ENCODE measurements around the gene MCCD1. TPM values are rescaled to one million over a fixed set of nuclear protein-coding genes. Genes with fewer than 3 reads are reported as not detected.
"Not testable (repeated sequence)": the region's sequence is repeated elsewhere in the genome, so short reads cannot be mapped to it uniquely, and the experiment has no call there.

Gene MCCD1
- total and polyA plus RNA-seq, 2 experiments from 2014 or later: not detected

GRCh38 chr6:31497531-31498476 is 31.0 kb upstream of the MCCD1 start, which contains the start of gene MICB:
Gene MICB, plus strand, starts transcription at chr6:31498145. Its CDS starts 49 bp downstream, at chr6:31498194.
- peaks cover 49% of the 10 kb centered on the region for H3K79me2 ChIP-seq (ENCODE audit: insufficient read depth)
- in situ Hi-C loops (cut with MboI): loop anchor here (10.0 kb wide), 1 partner anchor 97 kb away; the partner anchor contains the start of gene NCR3

GRCh38 chr6:31498748-31499147 is 30.0 kb upstream of the MCCD1 start:
- Histone ChIP-seq H3F3A (ENCODE audit: insufficient read depth) (peaks cover 24% of the 10 kb centered on the region), H3K9me3 (ENCODE audit: low read depth) (no peaks in the 10 kb centered on the region), H3K36me3 (ENCODE audit: low read depth) (no peaks in the 10 kb centered on the region), H3K79me2 (ENCODE audit: insufficient read depth) (peaks cover 52% of the 10 kb centered on the region), H3K4me1 (ENCODE audit: insufficient read depth) (peaks cover 9% of the 10 kb centered on the region), H3K4me2 (ENCODE audit: unreplicated experiment) (peak overlapping the region; percentile 32), H3K27ac (no peak overlapping the region), H3K9ac (no peak overlapping the region; the same call in 1 of the 2 replicates), H4K20me1 (ENCODE audit: insufficient read depth) (no peaks in the 10 kb centered on the region), H3K27me3 (replicated peaks; ENCODE audit: insufficient read depth) (no peaks in the 10 kb centered on the region), H3K4me3 (peak overlapping the region; percentile 91), H2AFZ (peak overlapping the region; percentile 39), H3K9me2 (ENCODE audit: insufficient read depth) (no peaks in the 10 kb centered on the region)
- peak; percentile 55 for DNase-seq
- TF ChIP-seq EZH2phosphoT487 (IDR thresholded peaks at IDR 0.05; ENCODE audit: insufficient read depth, low read depth) (no peak), EZH2 (IDR thresholded peaks at IDR 0.05; ENCODE audit: insufficient read depth, poor library complexity, severe bottlenecking) (no peak)
- 12 to 18% methylated on average over 20 to 21 of the region's 21 CpGs for WGBS, 2 experiments (ENCODE audit: low coverage in 1 of 2, low lambda C conversion rate in 2 of 2, missing lambda C conversion rate in 2 of 2)
- in situ Hi-C loops (cut with MboI): loop anchor here (10.0 kb wide), 1 partner anchor 96 kb away; the partner anchor contains the start of gene NCR3

More at GRCh38 chr6:31497531-31498476, 31.0 kb upstream of the MCCD1 start, which contains the start of gene MICB:
- H2AFZ ChIP-seq: peak within 1 kb of the TSS; percentile 83
- H3F3A ChIP-seq (ENCODE audit: insufficient read depth): peaks cover 24% of the 10 kb centered on the region
- H3K4me1 ChIP-seq (ENCODE audit: insufficient read depth): peaks cover 9% of the 10 kb centered on the region
- H3K27ac ChIP-seq: peak within 1 kb of the TSS; percentile 30
- H3K4me3 ChIP-seq: peak within 1 kb of the TSS; percentile 91
- no peaks in the 10 kb centered on the region for H4K20me1 ChIP-seq (ENCODE audit: insufficient read depth)
- WGBS, 2 experiments (ENCODE audit: low coverage in 1 of 2, low lambda C conversion rate in 2 of 2, missing lambda C conversion rate in 2 of 2): 3 to 5% methylated on average over 51 to 62 of the region's 64 CpGs
- no peaks in the 10 kb centered on the region for H3K9me2 ChIP-seq (ENCODE audit: insufficient read depth)
- H3K36me3 ChIP-seq (ENCODE audit: low read depth): no peaks in the 10 kb centered on the region
- peak within 1 kb of the TSS; percentile 99 for H3K4me2 ChIP-seq (ENCODE audit: unreplicated experiment)
- no peaks in the 10 kb centered on the region for H3K27me3 ChIP-seq (replicated peaks; ENCODE audit: insufficient read depth)
- peak within 1 kb of the TSS; percentile 72 for H3K9ac ChIP-seq
- TF ChIP-seq EZH2 (IDR thresholded peaks at IDR 0.05; ENCODE audit: insufficient read depth, poor library complexity, severe bottlenecking): no peak
- no peak for TF ChIP-seq EZH2phosphoT487 (IDR thresholded peaks at IDR 0.05; ENCODE audit: insufficient read depth, low read depth)
- no peaks in the 10 kb centered on the region for H3K9me3 ChIP-seq (ENCODE audit: low read depth)
- peak; percentile 90 for DNase-seq

- not testable (repeated sequence) for H3K4me2 ChIP-seq (ENCODE audit: unreplicated experiment); DNase-seq; H2AFZ ChIP-seq; H3K9me3 ChIP-seq (ENCODE audit: low read depth); H3K4me3 ChIP-seq; H3K9me2 ChIP-seq (ENCODE audit: insufficient read depth); H3K9ac ChIP-seq; H4K20me1 ChIP-seq (ENCODE audit: insufficient read depth); H3K27ac ChIP-seq; H3K36me3 ChIP-seq (ENCODE audit: low read depth); H3K4me1 ChIP-seq (ENCODE audit: insufficient read depth); H3K27me3 ChIP-seq (replicated peaks; ENCODE audit: insufficient read depth)
- H3F3A ChIP-seq (ENCODE audit: insufficient read depth): peaks cover 24% of the 10 kb centered on the region
- 93% methylated on average over 2 of the region's 2 CpGs; no CpG with 5 or more reads in 1 of the 2 experiments for WGBS, 2 experiments (ENCODE audit: low coverage in 1 of 2, low lambda C conversion rate in 2 of 2, missing lambda C conversion rate in 2 of 2)
- peaks cover 54% of the 10 kb centered on the region for H3K79me2 ChIP-seq (ENCODE audit: insufficient read depth)
- in situ Hi-C loops (cut with MboI): loop anchor here (10.0 kb wide), 1 partner anchor 95 kb away; the partner anchor contains the start of gene NCR3
Measured at GRCh38 chr6:31499648-31500047, 29.1 kb upstream of the MCCD1 start.

DNA sequence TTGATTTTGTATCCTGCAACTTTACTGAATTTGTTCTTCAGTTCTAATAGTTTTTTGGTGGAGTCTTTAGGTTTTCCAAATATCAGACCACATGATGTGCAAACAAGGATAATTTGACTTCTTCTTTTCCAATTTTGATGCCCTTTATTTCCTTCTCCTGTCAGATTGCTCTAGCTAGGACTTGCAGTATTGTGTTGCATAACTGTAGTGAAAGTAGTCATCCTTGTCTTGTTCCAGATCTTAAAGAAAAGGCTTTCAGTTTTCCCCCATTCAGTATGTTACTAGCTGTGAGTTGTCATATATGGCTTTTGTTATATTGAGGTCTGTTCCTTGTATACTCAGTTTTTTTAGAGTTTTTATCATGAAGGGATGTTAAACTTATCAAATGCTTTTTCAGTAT is 26.2 kb upstream of the MCCD1 start:
- DNase-seq: no peak
- TF ChIP-seq EZH2phosphoT487 (IDR thresholded peaks at IDR 0.05; ENCODE audit: insufficient read depth, low read depth): no peak
- no peak for TF ChIP-seq EZH2 (IDR thresholded peaks at IDR 0.05; ENCODE audit: insufficient read depth, poor library complexity, severe bottlenecking)

GRCh38 chr6:31509036-31509435 is 19.7 kb upstream of the MCCD1 start:
- H3K9me2 ChIP-seq (ENCODE audit: insufficient read depth); H3K9me3 ChIP-seq (ENCODE audit: low read depth); H3K9ac ChIP-seq; H3K27me3 ChIP-seq (replicated peaks; ENCODE audit: insufficient read depth); in situ Hi-C loops (cut with MboI); H3F3A ChIP-seq (ENCODE audit: insufficient read depth); H3K79me2 ChIP-seq (ENCODE audit: insufficient read depth); H3K4me2 ChIP-seq (ENCODE audit: unreplicated experiment); DNase-seq; H2AFZ ChIP-seq; H3K4me3 ChIP-seq; H4K20me1 ChIP-seq (ENCODE audit: insufficient read depth); H3K27ac ChIP-seq; H3K36me3 ChIP-seq (ENCODE audit: low read depth): not testable (repeated sequence)
- peaks cover 11% of the 10 kb centered on the region for H3K4me1 ChIP-seq (ENCODE audit: insufficient read depth)
- 70 to 100% methylated on average over 1 to 2 of the region's 2 CpGs for WGBS, 2 experiments (ENCODE audit: low coverage in 1 of 2, low lambda C conversion rate in 2 of 2, missing lambda C conversion rate in 2 of 2)

More for the DNA sequence above, 26.2 kb upstream of the MCCD1 start:
- Histone ChIP-seq H3K4me1 (ENCODE audit: insufficient read depth) (no peaks in the 10 kb centered on the region), H3K27ac (no peak overlapping the region), H3K27me3 (replicated peaks; ENCODE audit: insufficient read depth) (no peaks in the 10 kb centered on the region), H2AFZ (no peak overlapping the region), H3K9ac (no peak overlapping the region), H3K9me3 (ENCODE audit: low read depth) (no peaks in the 10 kb centered on the region), H3K79me2 (ENCODE audit: insufficient read depth) (peaks cover 55% of the 10 kb centered on the region), H3K4me2 (ENCODE audit: unreplicated experiment) (no peak overlapping the region), H3K36me3 (ENCODE audit: low read depth) (no peaks in the 10 kb centered on the region), H3F3A (ENCODE audit: insufficient read depth) (peaks cover 7% of the 10 kb centered on the region; the same call in 1 of the 2 replicates), H4K20me1 (ENCODE audit: insufficient read depth) (no peaks in the 10 kb centered on the region), H3K4me3 (no peak overlapping the region), H3K9me2 (ENCODE audit: insufficient read depth) (no peaks in the 10 kb centered on the region)
- in situ Hi-C loops (cut with MboI): no loop called here
